ENCODE measurements around the gene FOSL2.

The FOSL2 gene

DNA sequence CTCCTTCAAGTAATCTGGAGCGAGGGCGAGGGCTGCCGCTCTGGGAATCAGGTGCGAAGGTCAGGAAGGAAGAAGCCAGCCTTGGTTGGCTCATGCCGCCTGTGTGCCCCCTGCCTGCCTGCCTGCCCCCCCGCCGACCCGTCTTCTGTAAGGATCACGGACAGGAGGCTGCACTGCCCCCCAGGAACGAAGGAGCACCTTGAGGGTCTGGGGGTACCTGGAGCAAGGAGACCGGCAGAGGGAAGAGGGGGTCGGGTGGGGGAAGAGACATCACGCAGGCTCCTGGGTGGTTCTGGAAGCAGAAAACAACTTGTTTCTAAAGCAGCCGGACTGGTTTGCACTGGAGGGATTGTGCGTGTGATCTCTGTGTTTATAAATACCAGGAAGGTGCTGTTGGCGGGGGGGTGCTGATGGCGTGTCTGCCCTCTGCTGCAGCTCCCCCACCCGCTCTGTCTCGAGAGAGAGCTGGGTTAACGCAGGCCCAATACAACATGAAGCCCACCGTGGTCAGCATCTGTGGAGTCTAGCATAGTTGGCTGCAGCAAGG is 1.7 kb downstream of the FOSL2 start:
- H3K27me3 ChIP-seq (ENCODE audit: control insufficient read depth, insufficient read depth, low read length, poor library complexity, severe bottlenecking): peaks cover 46% of the 10 kb centered on the region
- H3K36me3 ChIP-seq (ENCODE audit: control insufficient read depth, insufficient read depth, low read length): no peaks in the 10 kb centered on the region
- H3K27ac ChIP-seq (ENCODE audit: insufficient read depth, low read depth, low read length, poor library complexity, severe bottlenecking): no peak overlapping the region
- WGBS, 2 experiments: 25 to 26% methylated on average over 21 of the region's 21 CpGs
- H3K4me1 ChIP-seq (ENCODE audit: control insufficient read depth, insufficient read depth, low read length): peaks cover 4% of the 10 kb centered on the region
- no peaks in the 10 kb centered on the region for H3K9me3 ChIP-seq (ENCODE audit: control insufficient read depth, low read length)
- peak overlapping the region; percentile 64 for H3K4me3 ChIP-seq (ENCODE audit: insufficient read depth, low read depth, low read length)

DNA sequence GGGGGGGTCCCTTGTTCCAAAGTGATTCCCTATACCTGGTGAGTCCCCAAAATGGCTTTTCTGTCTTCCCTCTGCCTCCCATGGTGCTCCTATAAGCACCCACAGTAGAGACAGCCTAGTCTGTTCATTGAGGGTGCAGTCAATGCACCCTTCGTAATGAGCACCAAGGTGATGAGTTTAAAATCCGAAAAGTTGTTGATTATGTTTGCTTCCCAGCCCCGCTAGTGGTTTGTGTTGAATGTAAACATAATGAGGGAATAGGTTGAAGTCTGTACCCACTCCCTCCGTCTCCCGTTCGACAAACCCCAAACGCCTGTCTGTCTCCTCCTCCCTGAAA is 2.3 kb downstream of the FOSL2 start:
- 73 to 75% methylated on average over 7 of the region's 7 CpGs for whole genome bisulfite sequencing, 2 experiments
- H3K27me3 ChIP-seq (ENCODE audit: control insufficient read depth, insufficient read depth, low read length, poor library complexity, severe bottlenecking): peaks cover 46% of the 10 kb centered on the region
- H3K27ac ChIP-seq (ENCODE audit: insufficient read depth, low read depth, low read length, poor library complexity, severe bottlenecking): no peak overlapping the region
- no peaks in the 10 kb centered on the region for H3K9me3 ChIP-seq (ENCODE audit: control insufficient read depth, low read length)
- H3K4me1 ChIP-seq (ENCODE audit: control insufficient read depth, insufficient read depth, low read length): peaks cover 4% of the 10 kb centered on the region
- H3K36me3 ChIP-seq (ENCODE audit: control insufficient read depth, insufficient read depth, low read length): no peaks in the 10 kb centered on the region
- peak overlapping the region; percentile 64 for H3K4me3 ChIP-seq (ENCODE audit: insufficient read depth, low read depth, low read length)

DNA sequence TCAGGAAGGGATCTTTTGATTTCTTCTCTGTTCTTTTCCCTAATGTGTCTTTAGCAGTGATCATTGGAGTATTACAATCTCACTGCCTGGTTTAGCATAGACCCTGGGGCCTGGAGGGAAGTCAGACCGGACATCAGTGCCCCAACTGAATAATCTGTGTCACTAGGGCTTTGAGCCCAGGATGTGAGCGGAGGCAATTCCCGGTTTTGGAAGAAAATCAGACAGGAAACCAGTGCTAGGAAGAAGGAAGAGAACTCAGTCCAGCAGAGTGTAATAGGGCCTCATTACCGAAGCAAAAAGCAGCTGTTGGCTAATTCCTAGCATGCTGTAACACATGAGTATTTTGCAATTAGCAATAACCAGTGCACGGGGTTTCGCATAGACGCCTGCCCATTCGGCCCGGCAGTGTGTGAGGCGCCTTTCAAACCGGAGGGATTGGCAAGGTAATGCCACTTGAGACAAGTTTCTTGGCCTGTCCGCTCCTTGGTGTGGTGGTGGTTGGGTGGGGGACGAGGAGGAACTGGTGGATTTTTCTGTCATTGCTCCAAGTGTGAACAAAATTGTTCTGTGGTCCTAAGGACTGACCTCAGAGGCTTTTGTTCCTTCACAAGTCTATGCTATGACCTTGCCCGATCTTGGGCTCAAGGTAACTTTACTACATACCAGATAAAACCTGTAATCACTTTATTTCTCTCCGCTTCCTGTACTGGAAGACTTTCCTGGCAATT is 2.8 kb downstream of the FOSL2 start:
- H3K9me3 ChIP-seq (ENCODE audit: control insufficient read depth, low read length): no peaks in the 10 kb centered on the region
- H3K4me3 ChIP-seq (ENCODE audit: insufficient read depth, low read depth, low read length): no peak overlapping the region
- no peaks in the 10 kb centered on the region for H3K36me3 ChIP-seq (ENCODE audit: control insufficient read depth, insufficient read depth, low read length)
- WGBS, 2 experiments: 84 to 90% methylated on average over 15 of the region's 15 CpGs
- no peak overlapping the region for H3K27ac ChIP-seq (ENCODE audit: insufficient read depth, low read depth, low read length, poor library complexity, severe bottlenecking)
- H3K4me1 ChIP-seq (ENCODE audit: control insufficient read depth, insufficient read depth, low read length): peaks cover 10% of the 10 kb centered on the region
- H3K27me3 ChIP-seq (ENCODE audit: control insufficient read depth, insufficient read depth, low read length, poor library complexity, severe bottlenecking): peaks cover 45% of the 10 kb centered on the region

DNA sequence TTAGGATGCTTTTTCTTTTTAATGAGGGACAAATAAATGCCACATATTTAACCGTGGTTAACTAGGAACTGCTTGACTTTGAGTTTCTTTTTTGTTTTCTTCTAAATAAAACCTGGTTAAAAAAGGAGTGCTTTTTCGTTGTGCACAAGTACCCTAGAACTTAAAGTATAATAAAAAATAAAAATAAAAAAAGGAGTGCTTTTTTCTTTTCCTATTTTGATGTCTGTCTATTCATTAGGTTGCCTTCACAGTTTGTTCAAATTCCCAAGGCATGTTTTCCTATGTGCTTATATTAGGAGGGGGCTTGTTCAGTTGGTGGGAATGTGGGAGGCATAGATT is 4.4 kb downstream of the FOSL2 start:
- no peaks in the 10 kb centered on the region for H3K36me3 ChIP-seq (ENCODE audit: control insufficient read depth, insufficient read depth, low read length)
- peaks cover 33% of the 10 kb centered on the region for H3K27me3 ChIP-seq (ENCODE audit: control insufficient read depth, insufficient read depth, low read length, poor library complexity, severe bottlenecking)
- no peaks in the 10 kb centered on the region for H3K9me3 ChIP-seq (ENCODE audit: control insufficient read depth, low read length)
- H3K4me1 ChIP-seq (ENCODE audit: control insufficient read depth, insufficient read depth, low read length): peaks cover 12% of the 10 kb centered on the region
- no peak overlapping the region for H3K4me3 ChIP-seq (ENCODE audit: insufficient read depth, low read depth, low read length)
- WGBS, 2 experiments: 7 to 20% methylated on average over 1 of the region's 2 CpGs
- H3K27ac ChIP-seq (ENCODE audit: insufficient read depth, low read depth, low read length, poor library complexity, severe bottlenecking): no peak overlapping the region

DNA sequence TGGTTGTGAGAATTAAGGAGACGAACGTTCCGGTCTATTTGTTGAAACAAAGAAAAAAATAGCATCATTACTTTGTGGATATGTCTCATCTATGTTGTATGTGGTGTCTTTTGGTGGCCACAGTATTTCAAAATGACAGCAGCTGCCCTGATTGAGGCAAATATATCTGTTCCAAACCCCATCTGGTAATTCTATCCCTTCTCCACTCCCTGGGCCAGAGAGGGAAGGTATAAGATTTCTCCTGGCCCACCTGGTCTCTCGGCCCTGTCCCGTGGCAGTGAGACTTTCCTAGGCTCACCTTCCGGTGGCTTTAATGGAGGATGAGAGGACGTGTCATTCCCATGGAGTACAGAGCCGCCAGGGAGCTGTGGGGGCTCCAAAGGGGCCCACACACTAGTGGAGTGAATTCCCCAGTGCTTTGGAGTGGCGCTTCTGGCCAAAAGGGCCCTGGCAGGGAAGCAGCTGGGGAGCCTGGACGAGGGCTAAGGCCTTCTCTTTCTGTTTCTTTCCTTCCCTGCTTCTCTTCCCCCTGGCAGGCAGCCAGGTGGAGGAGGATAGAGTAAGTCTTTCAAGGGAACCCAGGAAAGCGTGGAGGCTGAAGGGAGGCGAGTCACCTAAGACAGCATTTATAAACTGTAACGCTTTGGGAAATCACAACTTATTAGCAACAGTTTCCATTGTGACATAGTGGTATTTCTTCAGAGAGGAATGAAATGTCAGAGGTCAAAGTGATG is 5.6 kb downstream of the FOSL2 start:
- no peak overlapping the region for H3K27ac ChIP-seq (ENCODE audit: insufficient read depth, low read depth, low read length, poor library complexity, severe bottlenecking)
- peaks cover 12% of the 10 kb centered on the region for H3K4me1 ChIP-seq (ENCODE audit: control insufficient read depth, insufficient read depth, low read length)
- H3K4me3 ChIP-seq (ENCODE audit: insufficient read depth, low read depth, low read length): no peak overlapping the region
- H3K36me3 ChIP-seq (ENCODE audit: control insufficient read depth, insufficient read depth, low read length): no peaks in the 10 kb centered on the region
- 93 to 94% methylated on average over 13 of the region's 13 CpGs for WGBS, 2 experiments
- H3K27me3 ChIP-seq (ENCODE audit: control insufficient read depth, insufficient read depth, low read length, poor library complexity, severe bottlenecking): peaks cover 29% of the 10 kb centered on the region
- H3K9me3 ChIP-seq (ENCODE audit: control insufficient read depth, low read length): no peaks in the 10 kb centered on the region

DNA sequence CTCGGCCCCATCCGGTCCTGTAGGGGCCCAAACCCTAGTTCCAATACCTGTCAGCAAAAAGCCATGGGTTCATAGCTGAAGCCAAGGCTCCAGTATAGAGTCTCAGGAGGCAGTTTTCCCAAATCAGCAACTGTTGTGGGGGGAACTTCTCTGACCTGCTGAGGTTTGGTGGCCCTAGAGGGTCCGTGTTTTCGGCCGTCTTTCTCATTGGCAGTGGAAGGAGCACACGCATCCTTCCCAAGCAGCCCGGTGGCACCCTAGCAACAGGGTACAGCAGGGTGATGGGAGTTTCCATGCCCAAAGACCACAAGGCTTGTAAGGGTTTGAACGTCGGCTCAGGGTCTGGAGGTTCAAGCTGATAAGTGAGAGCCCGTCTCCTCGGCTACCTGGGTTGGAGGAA is 6.6 kb downstream of the FOSL2 start:
- no peak overlapping the region for H3K27ac ChIP-seq (ENCODE audit: insufficient read depth, low read depth, low read length, poor library complexity, severe bottlenecking)
- H3K4me1 ChIP-seq (ENCODE audit: control insufficient read depth, insufficient read depth, low read length): peaks cover 11% of the 10 kb centered on the region
- 94 to 95% methylated on average over 11 of the region's 11 CpGs for WGBS, 2 experiments
- no peak overlapping the region for H3K4me3 ChIP-seq (ENCODE audit: insufficient read depth, low read depth, low read length)
- H3K27me3 ChIP-seq (ENCODE audit: control insufficient read depth, insufficient read depth, low read length, poor library complexity, severe bottlenecking): peaks cover 19% of the 10 kb centered on the region
- no peaks in the 10 kb centered on the region for H3K9me3 ChIP-seq (ENCODE audit: control insufficient read depth, low read length)
- no peaks in the 10 kb centered on the region for H3K36me3 ChIP-seq (ENCODE audit: control insufficient read depth, insufficient read depth, low read length)

DNA sequence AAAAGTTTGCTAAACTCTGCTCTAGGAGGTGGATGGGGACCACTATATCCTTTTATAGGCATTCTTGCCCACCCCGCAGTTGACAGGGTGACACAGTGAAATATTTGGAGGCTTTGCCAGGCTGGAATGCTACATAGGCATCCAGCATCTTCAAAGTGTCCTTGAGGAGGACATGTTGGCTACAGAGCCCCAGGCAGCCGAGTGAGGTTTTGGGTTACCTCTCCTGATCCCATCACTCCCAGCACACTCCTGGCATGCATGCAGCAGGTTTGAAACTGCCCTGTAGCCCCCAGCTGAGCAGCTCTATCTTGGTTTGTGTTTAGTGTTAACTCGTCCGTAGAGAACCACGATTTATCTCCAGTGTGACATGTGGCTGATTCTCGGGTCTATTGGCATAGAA is 7.3 kb downstream of the FOSL2 start:
- WGBS, 2 experiments: 68 to 73% methylated on average over 6 of the region's 6 CpGs
- H3K36me3 ChIP-seq (ENCODE audit: control insufficient read depth, insufficient read depth, low read length): no peaks in the 10 kb centered on the region
- H3K27ac ChIP-seq (ENCODE audit: insufficient read depth, low read depth, low read length, poor library complexity, severe bottlenecking): peak overlapping the region; percentile 8
- peaks cover 8% of the 10 kb centered on the region for H3K4me1 ChIP-seq (ENCODE audit: control insufficient read depth, insufficient read depth, low read length)
- peaks cover 12% of the 10 kb centered on the region for H3K27me3 ChIP-seq (ENCODE audit: control insufficient read depth, insufficient read depth, low read length, poor library complexity, severe bottlenecking)
- no peak overlapping the region for H3K4me3 ChIP-seq (ENCODE audit: insufficient read depth, low read depth, low read length)
- no peaks in the 10 kb centered on the region for H3K9me3 ChIP-seq (ENCODE audit: control insufficient read depth, low read length)

DNA sequence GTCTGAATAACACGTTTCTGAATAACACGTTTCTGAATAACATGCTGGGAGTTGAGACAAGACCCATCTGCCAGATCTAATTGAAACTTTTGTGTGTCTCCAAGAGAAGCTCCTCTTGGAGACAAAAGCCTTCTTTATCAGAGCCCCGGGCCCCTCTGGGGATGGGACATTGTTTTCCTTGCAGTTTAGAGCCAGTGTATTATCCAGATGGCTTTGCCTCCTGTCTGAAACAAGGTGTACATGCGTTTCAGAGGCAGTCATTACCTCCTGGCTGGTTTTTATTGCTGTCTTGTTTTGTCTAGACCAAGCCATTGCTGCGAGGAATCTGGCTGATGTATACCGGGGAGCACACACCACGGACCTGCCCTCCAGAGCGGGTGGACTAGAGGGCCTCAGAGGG is 7.8 kb downstream of the FOSL2 start:
- no peaks in the 10 kb centered on the region for H3K36me3 ChIP-seq (ENCODE audit: control insufficient read depth, insufficient read depth, low read length)
- peaks cover 8% of the 10 kb centered on the region for H3K27me3 ChIP-seq (ENCODE audit: control insufficient read depth, insufficient read depth, low read length, poor library complexity, severe bottlenecking)
- peaks cover 8% of the 10 kb centered on the region for H3K4me1 ChIP-seq (ENCODE audit: control insufficient read depth, insufficient read depth, low read length)
- no peaks in the 10 kb centered on the region for H3K9me3 ChIP-seq (ENCODE audit: control insufficient read depth, low read length)
- H3K4me3 ChIP-seq (ENCODE audit: insufficient read depth, low read depth, low read length): no peak overlapping the region
- 49% methylated on average over 8 of the region's 8 CpGs for WGBS, 2 experiments
- peak overlapping the region; percentile 8 for H3K27ac ChIP-seq (ENCODE audit: insufficient read depth, low read depth, low read length, poor library complexity, severe bottlenecking)

DNA sequence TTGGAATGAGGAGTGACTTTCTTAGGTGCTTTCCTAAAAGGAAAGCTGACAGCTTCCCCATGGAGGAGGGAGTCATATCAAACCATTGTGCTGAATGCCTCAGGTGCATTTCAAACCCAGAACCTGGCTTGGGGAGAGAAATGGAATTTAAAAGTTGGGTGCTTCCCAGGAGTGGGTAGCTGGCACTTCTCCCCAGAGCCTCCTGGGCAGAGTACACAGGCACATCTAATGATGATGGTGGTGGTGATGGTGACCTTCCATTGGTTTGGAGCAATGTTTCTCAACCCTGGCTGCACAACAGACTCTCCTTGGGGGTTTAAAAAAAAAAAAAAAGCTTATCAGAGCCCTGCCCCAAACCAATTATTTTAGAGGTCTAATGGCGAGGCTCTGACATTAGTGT is 8.3 kb downstream of the FOSL2 start:
- Histone ChIP-seq H3K36me3 (ENCODE audit: control insufficient read depth, insufficient read depth, low read length) (no peaks in the 10 kb centered on the region), H3K4me1 (ENCODE audit: control insufficient read depth, insufficient read depth, low read length) (peaks cover 8% of the 10 kb centered on the region), H3K4me3 (ENCODE audit: insufficient read depth, low read depth, low read length) (no peak overlapping the region), H3K27me3 (ENCODE audit: control insufficient read depth, insufficient read depth, low read length, poor library complexity, severe bottlenecking) (peaks cover 3% of the 10 kb centered on the region), H3K27ac (ENCODE audit: insufficient read depth, low read depth, low read length, poor library complexity, severe bottlenecking) (no peak overlapping the region), H3K9me3 (ENCODE audit: control insufficient read depth, low read length) (no peaks in the 10 kb centered on the region)
- WGBS, 2 experiments: 85 to 100% methylated on average over 1 of the region's 1 CpG

DNA sequence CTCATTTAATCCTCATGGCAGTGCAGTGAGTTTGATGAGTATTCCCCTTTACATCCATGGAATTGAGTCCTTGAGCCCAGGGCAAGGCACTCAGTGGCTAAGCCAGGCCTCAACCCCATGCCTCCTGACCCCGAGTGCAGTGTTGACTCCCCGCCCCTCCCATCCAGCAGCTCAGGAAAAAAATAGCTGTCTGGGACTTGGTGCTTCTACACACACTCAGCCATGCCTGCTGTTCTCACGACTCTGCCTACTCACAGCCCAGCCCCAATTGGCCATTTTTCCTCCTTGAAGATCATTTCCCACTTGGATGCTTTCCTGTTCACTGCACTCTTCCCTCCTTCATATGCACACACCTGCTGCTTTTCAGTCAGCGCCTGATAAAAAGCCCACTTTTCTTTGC is 8.8 kb downstream of the FOSL2 start:
- 89 to 91% methylated on average over 4 of the region's 4 CpGs for WGBS, 2 experiments
- Histone ChIP-seq H3K36me3 (ENCODE audit: control insufficient read depth, insufficient read depth, low read length) (no peaks in the 10 kb centered on the region), H3K9me3 (ENCODE audit: control insufficient read depth, low read length) (no peaks in the 10 kb centered on the region), H3K27ac (ENCODE audit: insufficient read depth, low read depth, low read length, poor library complexity, severe bottlenecking) (no peak overlapping the region), H3K4me1 (ENCODE audit: control insufficient read depth, insufficient read depth, low read length) (peaks cover 8% of the 10 kb centered on the region), H3K4me3 (ENCODE audit: insufficient read depth, low read depth, low read length) (no peak overlapping the region), H3K27me3 (ENCODE audit: control insufficient read depth, insufficient read depth, low read length, poor library complexity, severe bottlenecking) (no peaks in the 10 kb centered on the region)

All from ectodermal cell (in vitro differentiated cells).